CD4-positive, alpha-beta T cell treated with Interleukin-6 for 4 hours (primary cell): ENCODE results near the gene CRTC1.

ENCODE experiments used
- DNase-seq: peaks from one replicate; pipeline ENCODE4 v3.0.0-alpha.2; 2020; ENCODE audit warnings: mixed read lengths

CRTC1 gene

DNA sequence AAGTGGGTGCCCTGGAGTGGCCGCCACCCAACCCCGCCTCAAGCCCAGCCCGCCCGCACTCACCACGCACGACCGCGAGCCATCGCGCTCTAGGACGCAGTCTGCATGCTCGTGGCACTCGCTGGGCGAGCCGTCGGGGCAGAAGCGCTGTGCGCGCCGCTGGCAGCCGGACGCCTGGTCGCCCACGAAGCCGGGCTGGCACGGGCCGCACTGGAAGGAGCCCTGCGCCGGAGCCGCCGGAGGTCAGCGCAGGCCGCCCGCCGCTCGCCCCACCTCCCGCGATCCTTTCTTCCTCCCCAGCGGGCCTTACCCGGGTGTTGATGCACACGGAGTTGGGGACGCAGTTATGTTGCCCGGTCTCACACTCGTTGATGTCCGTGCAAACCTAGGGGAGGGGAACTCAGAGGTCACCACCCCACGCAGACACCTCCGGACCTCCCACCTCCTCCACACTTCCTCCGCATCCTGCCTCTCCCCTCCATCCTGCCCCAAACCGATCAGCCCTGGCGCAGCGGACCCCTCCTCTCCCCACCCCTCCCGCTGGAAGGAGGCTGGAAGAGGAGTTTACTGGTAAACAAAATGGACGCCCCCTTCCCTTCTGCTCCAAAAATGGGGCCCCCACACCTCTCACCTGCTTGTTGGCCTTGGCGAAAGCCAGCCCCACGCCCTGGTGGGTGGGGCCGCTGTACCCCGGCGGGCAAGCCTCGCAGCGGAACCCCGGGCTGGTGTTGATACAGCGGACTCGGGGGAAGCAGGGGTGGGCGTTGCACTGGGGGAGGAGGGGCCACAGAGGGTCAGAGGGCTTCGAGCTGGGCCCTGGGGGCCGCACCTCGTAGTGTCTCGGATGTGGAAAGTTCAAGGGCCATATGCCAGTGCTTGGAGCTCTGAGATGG, 105.3 kb downstream of the CRTC1 start:
- no peak for DNase-seq

DNA sequence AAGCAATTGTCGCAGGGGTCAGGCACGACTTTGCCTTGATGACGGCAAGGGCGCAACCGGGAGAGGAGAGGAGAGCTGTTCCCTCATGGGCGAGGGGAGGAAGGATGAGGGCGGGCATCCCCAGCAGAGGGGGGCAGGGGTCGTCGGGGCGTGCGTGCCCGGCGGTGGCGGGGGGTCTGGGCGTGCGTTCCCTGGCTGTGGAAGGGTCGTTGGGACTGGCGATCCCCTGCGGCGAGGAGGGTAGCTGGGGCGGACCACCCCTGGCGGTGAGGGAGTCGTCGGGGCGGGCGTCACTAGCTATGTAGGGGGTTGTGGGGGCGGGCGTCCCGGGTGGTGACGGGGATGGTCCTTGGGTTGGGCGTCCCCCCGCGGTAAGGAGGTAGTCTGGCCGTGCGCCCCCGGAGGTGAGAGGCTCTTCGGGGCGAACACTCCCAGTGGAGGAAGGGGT, 106.0 kb downstream of the CRTC1 start:
- DNase-seq = no peak

GRCh38 chr19:18789883-18790565, 106.5 kb downstream of the CRTC1 start:
- peak; percentile 47 for DNase-seq

GRCh38 chr19:18790566-18791314, 107.3 kb downstream of the CRTC1 start, which contains the start of gene COMP:
Gene COMP, minus strand, starts transcription at chr19:18791305. Its CDS starts 36 bp downstream, at chr19:18791269.
- DNase-seq = no peak

- DNase-seq = no peak
Measured at GRCh38 chr19:18791315-18791678, 107.8 kb downstream of the CRTC1 start.

DNA sequence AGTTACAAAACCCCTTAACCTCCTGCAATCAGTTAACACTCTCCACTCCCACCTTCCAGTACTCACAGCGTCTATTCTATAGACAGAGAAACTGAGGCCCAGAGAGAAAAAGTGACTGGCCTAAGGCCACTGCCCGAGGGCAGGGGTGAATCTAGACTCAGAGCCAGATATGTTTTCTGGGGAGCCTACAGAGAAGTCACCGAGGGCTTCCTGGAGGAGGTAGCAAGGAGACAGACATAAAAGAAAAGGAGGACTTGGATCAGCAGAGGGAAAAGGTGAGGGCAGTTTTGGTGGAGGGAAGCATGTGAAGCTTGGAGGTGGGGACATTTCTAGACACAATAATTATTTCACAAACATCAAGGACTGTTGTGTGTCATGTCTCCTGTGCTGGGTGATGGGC, 109.2 kb downstream of the CRTC1 start:
- DNase-seq = no peak

GRCh38 chr19:18793144-18794028, 109.9 kb downstream of the CRTC1 start:
- DNase-seq = no peak

DNA sequence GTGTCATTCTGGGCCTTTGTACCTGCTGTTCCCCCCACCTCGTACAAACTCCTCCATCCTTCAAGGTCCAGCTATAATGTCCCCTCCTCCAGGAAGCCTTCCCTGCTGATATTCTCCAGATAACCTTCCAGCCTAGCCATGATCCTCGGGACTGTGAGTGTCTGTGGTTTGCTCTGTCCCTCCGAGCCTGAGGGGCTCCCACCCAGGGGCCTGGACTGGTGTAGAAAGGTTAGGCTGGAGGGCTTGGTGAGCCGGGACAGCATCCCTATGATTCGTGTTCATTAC, 110.5 kb downstream of the CRTC1 start:
- DNase-seq = no peak

GRCh38 chr19:18794692-18795091, 111.2 kb downstream of the CRTC1 start:
- no peak for DNase-seq

GRCh38 chr19:18795540-18795939, 112.1 kb downstream of the CRTC1 start:
- no peak for DNase-seq

GRCh38 chr19:18796239-18796638, 112.8 kb downstream of the CRTC1 start:
- DNase-seq = no peak

GRCh38 chr19:18798384-18799352, 115.2 kb downstream of the CRTC1 start:
- DNase-seq = no peak

- DNase-seq = no peak
Measured at GRCh38 chr19:18799389-18799970, 116.0 kb downstream of the CRTC1 start.

DNA sequence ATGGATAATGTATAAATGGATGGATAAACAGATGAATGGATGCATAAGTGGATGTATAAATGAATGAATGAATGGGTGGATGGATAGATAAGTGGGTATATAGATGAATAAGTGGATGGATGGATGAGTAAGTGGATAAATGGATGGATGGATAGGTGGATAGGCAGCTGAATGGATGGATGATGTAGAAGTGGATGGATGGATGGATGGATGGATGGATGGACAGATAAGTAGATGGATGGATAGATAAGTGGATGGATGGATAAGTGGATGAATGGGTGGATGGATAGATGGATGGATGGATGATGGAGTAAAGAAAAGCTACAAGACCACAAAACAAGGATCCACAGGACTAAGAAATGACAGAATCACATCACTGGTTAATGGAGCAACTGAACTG, 116.6 kb downstream of the CRTC1 start:
- no peak for DNase-seq

GRCh38 chr19:18800636-18801035, 117.2 kb downstream of the CRTC1 start:
- DNase-seq = no peak

- no peak for DNase-seq
Measured at GRCh38 chr19:18802354-18802753, 118.9 kb downstream of the CRTC1 start.

- no peak for DNase-seq
Measured at GRCh38 chr19:18803550-18804138, 120.2 kb downstream of the CRTC1 start.

GRCh38 chr19:18804139-18804601, 120.7 kb downstream of the CRTC1 start:
- no peak for DNase-seq

- no peak for DNase-seq
Measured at GRCh38 chr19:18804643-18805042, 121.2 kb downstream of the CRTC1 start.

- no peak for DNase-seq
Measured at GRCh38 chr19:18807861-18808331, 124.4 kb downstream of the CRTC1 start.
